CD14-positive monocyte (primary cell): Measurements from ENCODE around the gene DDX6. TPM values are rescaled to one million over a fixed set of nuclear protein-coding genes. Genes with fewer than 3 reads are reported as not detected.
"Not testable (repeated sequence)": the region's sequence is repeated elsewhere in the genome, so short reads cannot be mapped to it uniquely, and the experiment has no call there.

Experiments used
- DNase-seq, 3 donors: peaks; one replicate each; pipeline ENCODE4 v3.0.0-alpha.2; 2011 to 2022
- H2AFZ ChIP-seq: 2 replicates; pipeline ENCODE4 v1.6.0; 2012; ENCODE audit warnings: mild to moderate bottlenecking, low read depth, low read length, inconsistent platforms; ENCODE audit not compliant: insufficient read depth, poor library complexity, severe bottlenecking
- H3K27ac ChIP-seq, 2 donors: 1 replicate in 1 of 2; 2 replicates in 1 of 2; pipeline ENCODE4 v1.5.1; 2012 to 2013; ENCODE audit warnings: low read length in 2 of 2, control low read depth in 1 of 2, inconsistent platforms in 1 of 2, low read depth in 1 of 2, mild to moderate bottlenecking in 1 of 2
- H3K27me3 ChIP-seq, 2 donors: one replicate each; pipeline versions ENCODE4 v1.6.0 to v1.6.1; 2011 to 2013; ENCODE audit warnings: low read length in 2 of 2; ENCODE audit not compliant: control insufficient read depth in 2 of 2, insufficient read depth in 2 of 2
- H3K36me3 ChIP-seq, 2 donors: replicated peaks in 1 of 2; 1 replicate in 1 of 2; 2 replicates in 1 of 2; pipeline versions ENCODE4 v1.5.1 to v1.6.1; 2012 to 2013; ENCODE audit warnings: low read length in 2 of 2, control low read depth in 1 of 2, inconsistent platforms in 1 of 2, mild to moderate bottlenecking in 1 of 2; ENCODE audit not compliant: insufficient read depth in 2 of 2, control insufficient read depth in 1 of 2
- H3K4me1 ChIP-seq, 2 donors: 1 replicate in 1 of 2; 2 replicates in 1 of 2; pipeline versions ENCODE4 v1.5.1 to v1.6.1; 2012 to 2013; ENCODE audit warnings: low read length in 2 of 2, control low read depth in 1 of 2, inconsistent platforms in 1 of 2, mild to moderate bottlenecking in 1 of 2, moderate library complexity in 1 of 2; ENCODE audit not compliant: insufficient read depth in 2 of 2, control insufficient read depth in 1 of 2
- H3K4me2 ChIP-seq: replicated peaks from 2 replicates; pipeline ENCODE3; 2012; ENCODE audit warnings: low read length, moderate library complexity, mild to moderate bottlenecking; ENCODE audit not compliant: poor library complexity, severe bottlenecking; ENCODE audit errors: extremely low read depth
- H3K4me3 ChIP-seq, 3 experiments: fragments of 200-600 bp in 1 of 3; sonication (generic) in 1 of 3; replicated peaks in 1 of 3; 1 replicate in 2 of 3; 2 replicates in 1 of 3; pipeline ENCODE4 v1.5.1; 2011 to 2013; ENCODE audit warnings: low read length in 3 of 3, mild to moderate bottlenecking in 3 of 3, control low read depth in 2 of 3, low read depth in 2 of 3, inconsistent platforms in 1 of 3, moderate library complexity in 1 of 3
- H3K79me2 ChIP-seq: 2 replicates; pipeline ENCODE4 v1.6.0; 2012; ENCODE audit warnings: mild to moderate bottlenecking, control low read depth, inconsistent platforms, low read length, moderate library complexity; ENCODE audit not compliant: insufficient read depth
- H3K9ac ChIP-seq: 2 replicates; pipeline ENCODE4 v1.6.0; 2017; ENCODE audit warnings: low read length, mild to moderate bottlenecking; ENCODE audit not compliant: insufficient read depth, poor library complexity, severe bottlenecking
- H3K9me3 ChIP-seq, 2 donors: replicated peaks in 1 of 2; 1 replicate in 1 of 2; 2 replicates in 1 of 2; pipeline versions ENCODE4 v1.5.1 to v1.6.1; 2012 to 2013; ENCODE audit warnings: low read length in 2 of 2, control low read depth in 1 of 2; ENCODE audit not compliant: control insufficient read depth in 1 of 2, insufficient read depth in 1 of 2
- H4K20me1 ChIP-seq: 2 replicates; pipeline ENCODE4 v1.6.0; 2012; ENCODE audit warnings: mild to moderate bottlenecking, low read length, control low read depth, moderate library complexity; ENCODE audit not compliant: insufficient read depth
- H3K27ac Mint-ChIP-seq, 7 donors: one replicate each; pipeline ENCODE4 v1.8.0; 2020; ENCODE audit warnings: mild to moderate bottlenecking in 7 of 7, mixed read lengths in 7 of 7, moderate library complexity in 6 of 7, inconsistent platforms in 2 of 7
- H3K27me3 Mint-ChIP-seq, 3 donors: one replicate each; pipeline ENCODE4 v1.8.0; 2021 to 2022; ENCODE audit warnings: low read depth in 3 of 3, mild to moderate bottlenecking in 3 of 3, mixed read lengths in 3 of 3, moderate library complexity in 3 of 3, inconsistent platforms in 1 of 3
- H3K36me3 Mint-ChIP-seq, 2 donors: one replicate each; pipeline ENCODE4 v1.8.0; 2020; ENCODE audit warnings: mixed read lengths in 2 of 2, inconsistent platforms in 1 of 2, mild to moderate bottlenecking in 1 of 2
- H3K4me1 Mint-ChIP-seq: one replicate; pipeline ENCODE4 v1.8.0; 2020; ENCODE audit warnings: mild to moderate bottlenecking, mixed read lengths
- H3K4me3 Mint-ChIP-seq, 2 donors: one replicate each; pipeline ENCODE4 v1.8.0; 2020; ENCODE audit warnings: mild to moderate bottlenecking in 2 of 2, mixed read lengths in 2 of 2, moderate library complexity in 1 of 2
- H3K9me3 Mint-ChIP-seq, 7 donors: one replicate each; pipeline ENCODE4 v1.8.0; 2020 to 2022; ENCODE audit warnings: mixed read lengths in 7 of 7, mild to moderate bottlenecking in 6 of 7, moderate library complexity in 6 of 7, inconsistent platforms in 2 of 7
- CTCF ChIP-seq: fragments of 200-600 bp; IDR thresholded peaks from one replicate; pipeline ENCODE4 v1.8.0; 2022; ENCODE audit warnings: antibody characterized with exemption, mild to moderate bottlenecking
- WGBS: methylation state at CpG from one replicate; pipeline ENCODE4 v1.1.5; 2013; ENCODE audit warnings: missing lambda C conversion rate; ENCODE audit not compliant: insufficient coverage; 5-methylcytosine and 5-hydroxymethylcytosine counted together
- intact Hi-C, 2 donors: fragments of 100-400 bp; cut with micrococcal nuclease; formaldehyde crosslinking; loops; one replicate each; pipeline versions ENCODE4 v1.15.0 to v1.15.1; 2023
- polyA plus RNA-seq, 3 donors: library from polyadenylated mRNA; depleted of rRNA in 1 of 3; unstranded in 2 of 3; stranded (reverse) in 1 of 3; fragments of 300-500 nt in 2 of 3; fragments of >200 nt in 1 of 3; fragmentation: Illumina TruSeq in 2 of 3; gene quantifications; 1 replicate in 2 of 3; 2 replicates in 1 of 3; pipeline ENCODE4 v1.2.3, GENCODE V29; 2012 to 2021

Gene DDX6
- polyA plus RNA-seq, 3 donors = 17.8 to 31.9 (median 28.0) TPM

- no peak overlapping the region for H3K4me3 Mint-ChIP-seq
- H3K36me3 Mint-ChIP-seq = no peaks in the 10 kb centered on the region
- intact Hi-C loops = no loop called here
- Histone ChIP-seq H3K9ac (no peak overlapping the region), H3K79me2 (no peaks in the 10 kb centered on the region), H3K27ac (no peak overlapping the region), H3K27me3 (no peaks in the 10 kb centered on the region), H2AFZ (no peak overlapping the region), H3K4me1 (no peaks in the 10 kb centered on the region), H3K36me3 (no peaks in the 10 kb centered on the region), H3K9me3 (no peaks in the 10 kb centered on the region), H4K20me1 (no peaks in the 10 kb centered on the region), H3K4me2 (no peak overlapping the region), H3K4me3 (no peak overlapping the region)
- H3K9me3 Mint-ChIP-seq = no peaks in the 10 kb centered on the region
- peaks cover 0 to 10% (median 2%) of the 10 kb centered on the region in 3 donors for H3K27me3 Mint-ChIP-seq
- TF ChIP-seq CTCF = no peak
- no peak for DNase-seq
- no peak overlapping the region for H3K27ac Mint-ChIP-seq
- WGBS = no CpG with 5 or more reads among the region's 7 CpGs
- no peaks in the 10 kb centered on the region for H3K4me1 Mint-ChIP-seq
These were observed 36.2 kb upstream of the DDX6 start for GRCh38 chr11:118827118-118827517.

- intact Hi-C loops, H3K9me3 ChIP-seq, H3K27me3 ChIP-seq, H3K9me3 Mint-ChIP-seq, H2AFZ ChIP-seq, H3K4me1 ChIP-seq, H3K4me2 ChIP-seq, H3K27me3 Mint-ChIP-seq, DNase-seq, H3K9ac ChIP-seq, H3K4me1 Mint-ChIP-seq, H3K27ac ChIP-seq, H3K27ac Mint-ChIP-seq, H3K4me3 ChIP-seq, H4K20me1 ChIP-seq, H3K4me3 Mint-ChIP-seq, H3K79me2 ChIP-seq, H3K36me3 ChIP-seq, H3K36me3 Mint-ChIP-seq: not testable (repeated sequence)
- 84% methylated on average over 2 of the region's 8 CpGs for WGBS
These were observed 32.1 kb upstream of the DDX6 start for GRCh38 chr11:118822936-118823510.
